Nephron (organoid): ENCODE data around the gene RPL18.
"Not testable (repeated sequence)": the region's sequence is repeated elsewhere in the genome, so short reads cannot be mapped to it uniquely, and the experiment has no call there.

Experiments used
- H3K27ac Mint-ChIP-seq, 3 experiments: 2 replicates each; pipeline ENCODE4 v1.8.0; 2020; ENCODE audit warnings: mixed read lengths in 3 of 3, mild to moderate bottlenecking in 2 of 3, moderate library complexity in 1 of 3
- H3K27me3 Mint-ChIP-seq: 2 replicates; pipeline ENCODE4 v1.8.0; 2021; ENCODE audit warnings: low read depth, mild to moderate bottlenecking, moderate library complexity, mixed read lengths
- H3K36me3 Mint-ChIP-seq: 2 replicates; pipeline ENCODE4 v1.8.0; 2020; ENCODE audit warnings: low read depth, mixed read lengths
- H3K4me1 Mint-ChIP-seq: 2 replicates; pipeline ENCODE4 v1.8.0; 2020; ENCODE audit warnings: mixed read lengths
- H3K4me3 Mint-ChIP-seq, 3 experiments: 2 replicates each; pipeline ENCODE4 v1.8.0; 2020; ENCODE audit warnings: mild to moderate bottlenecking in 3 of 3, mixed read lengths in 3 of 3, moderate library complexity in 2 of 3
- H3K9me3 Mint-ChIP-seq: 2 replicates; pipeline ENCODE4 v1.8.0; 2020; ENCODE audit warnings: mixed read lengths
- TF ChIP-seq, protein P1 (sequence below), 3 experiments: fragments of 200-600 bp; sonication (generic); IDR thresholded peaks; one replicate each; pipeline ENCODE4 v1.5.0; 2021; ENCODE audit warnings: antibody characterized with exemption in 3 of 3; ENCODE audit not compliant: unreplicated experiment in 3 of 3

Gene RPL18

DNA sequence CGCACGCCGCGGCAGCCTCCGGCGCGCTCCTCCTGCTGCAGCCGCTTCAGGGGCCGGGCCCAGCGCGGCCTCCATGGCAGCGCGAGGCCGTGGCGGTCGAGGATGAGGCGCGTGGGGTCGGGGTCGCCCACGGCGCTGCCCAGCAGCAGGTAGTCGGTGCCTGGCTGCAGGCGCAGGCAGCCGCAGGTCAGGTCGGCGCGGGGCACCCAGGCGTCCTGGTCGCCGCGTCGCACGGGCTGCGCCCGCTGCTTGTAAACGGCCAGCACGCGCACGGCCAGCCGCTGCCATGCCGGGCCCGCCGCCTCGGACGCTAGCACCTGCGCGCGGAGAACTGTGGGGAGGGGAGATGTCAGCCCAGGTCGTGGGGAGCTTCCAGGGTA is 42.7 kb upstream of the RPL18 start:
- no peaks in the 10 kb centered on the region for H3K36me3 Mint-ChIP-seq
- H3K27me3 Mint-ChIP-seq = peaks cover 12% of the 10 kb centered on the region
- TF ChIP-seq, protein P1, sequence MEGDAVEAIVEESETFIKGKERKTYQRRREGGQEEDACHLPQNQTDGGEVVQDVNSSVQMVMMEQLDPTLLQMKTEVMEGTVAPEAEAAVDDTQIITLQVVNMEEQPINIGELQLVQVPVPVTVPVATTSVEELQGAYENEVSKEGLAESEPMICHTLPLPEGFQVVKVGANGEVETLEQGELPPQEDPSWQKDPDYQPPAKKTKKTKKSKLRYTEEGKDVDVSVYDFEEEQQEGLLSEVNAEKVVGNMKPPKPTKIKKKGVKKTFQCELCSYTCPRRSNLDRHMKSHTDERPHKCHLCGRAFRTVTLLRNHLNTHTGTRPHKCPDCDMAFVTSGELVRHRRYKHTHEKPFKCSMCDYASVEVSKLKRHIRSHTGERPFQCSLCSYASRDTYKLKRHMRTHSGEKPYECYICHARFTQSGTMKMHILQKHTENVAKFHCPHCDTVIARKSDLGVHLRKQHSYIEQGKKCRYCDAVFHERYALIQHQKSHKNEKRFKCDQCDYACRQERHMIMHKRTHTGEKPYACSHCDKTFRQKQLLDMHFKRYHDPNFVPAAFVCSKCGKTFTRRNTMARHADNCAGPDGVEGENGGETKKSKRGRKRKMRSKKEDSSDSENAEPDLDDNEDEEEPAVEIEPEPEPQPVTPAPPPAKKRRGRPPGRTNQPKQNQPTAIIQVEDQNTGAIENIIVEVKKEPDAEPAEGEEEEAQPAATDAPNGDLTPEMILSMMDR (IDR thresholded peaks at IDR 0.05; ENCODE audit: unreplicated experiment in 3 of 3) = no peak
- H3K4me1 Mint-ChIP-seq = peaks cover 13% of the 10 kb centered on the region
- H3K4me3 Mint-ChIP-seq = no peak overlapping the region
- no peaks in the 10 kb centered on the region for H3K9me3 Mint-ChIP-seq
- H3K27ac Mint-ChIP-seq = no peak overlapping the region

DNA sequence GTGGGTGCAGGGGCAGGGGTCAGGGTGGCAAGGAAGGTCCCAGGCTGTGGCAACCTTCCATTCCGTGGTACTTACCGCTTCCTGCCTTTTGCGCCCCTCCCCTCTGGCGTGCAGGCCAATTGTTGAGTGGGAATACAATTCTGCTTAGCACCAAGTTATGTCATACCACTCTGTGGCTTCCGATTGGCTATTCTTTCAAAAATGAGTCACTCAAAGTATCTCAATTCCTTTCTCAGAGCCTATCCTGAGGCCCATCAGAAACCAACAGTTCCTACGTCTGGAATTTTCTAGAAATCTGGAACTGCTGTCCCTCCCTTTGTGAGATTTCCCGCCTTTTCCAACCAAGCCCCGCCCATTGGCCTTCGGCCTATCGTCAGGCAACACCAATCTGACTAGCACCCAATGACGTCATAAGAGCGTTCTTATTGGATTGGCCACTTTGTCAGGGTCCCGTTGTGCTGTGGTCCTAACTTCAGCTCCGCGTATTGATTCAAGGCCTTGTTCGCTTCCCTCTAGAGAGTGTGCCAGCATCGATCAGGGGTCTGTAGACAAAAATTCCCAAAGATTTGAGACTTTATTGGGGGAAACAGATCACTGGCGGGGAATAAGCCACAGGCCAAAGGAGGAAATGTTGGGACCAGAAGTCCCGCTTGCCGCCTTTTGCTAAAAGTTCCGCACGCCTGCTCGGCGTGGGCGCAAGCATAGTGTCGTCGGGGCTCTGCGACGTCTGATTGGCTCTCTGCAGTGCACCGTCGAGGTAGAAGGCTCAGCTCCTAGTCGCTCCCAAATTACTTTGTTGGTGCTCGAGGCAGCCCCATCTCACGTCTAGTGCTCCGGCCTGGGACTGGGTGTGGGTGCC is 42.1 kb upstream of the RPL18 start:
- H3K9me3 Mint-ChIP-seq = no peaks in the 10 kb centered on the region
- TF ChIP-seq, protein P1 (IDR thresholded peaks at IDR 0.05; ENCODE audit: unreplicated experiment in 3 of 3) = no peak
- peaks cover 15% of the 10 kb centered on the region for H3K4me1 Mint-ChIP-seq
- H3K27me3 Mint-ChIP-seq = peaks cover 12% of the 10 kb centered on the region
- peak overlapping the region; percentile 14 to 68 (median 38) for H3K27ac Mint-ChIP-seq
- no peak overlapping the region for H3K4me3 Mint-ChIP-seq
- no peaks in the 10 kb centered on the region for H3K36me3 Mint-ChIP-seq

DNA sequence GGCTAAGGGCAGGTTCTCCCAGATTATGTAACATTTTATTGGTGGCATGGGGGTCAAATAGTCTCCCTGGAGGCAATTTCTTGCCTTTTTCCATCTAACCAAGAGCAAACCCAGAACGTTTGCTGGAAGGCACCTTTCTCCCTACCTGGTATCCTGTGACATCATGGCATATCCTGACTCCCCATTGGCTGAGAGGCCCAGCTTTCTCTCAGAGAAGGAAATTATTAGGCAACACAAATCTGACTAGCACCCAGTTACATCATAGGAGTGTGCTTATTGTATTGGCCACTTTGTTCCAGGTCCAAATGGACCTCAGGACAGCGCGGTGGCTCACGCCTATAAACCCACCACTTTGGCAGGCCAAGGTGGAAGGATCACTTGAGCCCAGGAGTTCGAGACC is 40.8 kb upstream of the RPL18 start:
- Mint-ChIP-seq H3K27ac (no peak overlapping the region), H3K36me3 (no peaks in the 10 kb centered on the region), H3K9me3 (no peaks in the 10 kb centered on the region), H3K4me3 (no peak overlapping the region), H3K27me3 (peaks cover 12% of the 10 kb centered on the region), H3K4me1 (peaks cover 18% of the 10 kb centered on the region)
- TF ChIP-seq, protein P1 (IDR thresholded peaks at IDR 0.05; ENCODE audit: unreplicated experiment in 3 of 3) = no peak

DNA sequence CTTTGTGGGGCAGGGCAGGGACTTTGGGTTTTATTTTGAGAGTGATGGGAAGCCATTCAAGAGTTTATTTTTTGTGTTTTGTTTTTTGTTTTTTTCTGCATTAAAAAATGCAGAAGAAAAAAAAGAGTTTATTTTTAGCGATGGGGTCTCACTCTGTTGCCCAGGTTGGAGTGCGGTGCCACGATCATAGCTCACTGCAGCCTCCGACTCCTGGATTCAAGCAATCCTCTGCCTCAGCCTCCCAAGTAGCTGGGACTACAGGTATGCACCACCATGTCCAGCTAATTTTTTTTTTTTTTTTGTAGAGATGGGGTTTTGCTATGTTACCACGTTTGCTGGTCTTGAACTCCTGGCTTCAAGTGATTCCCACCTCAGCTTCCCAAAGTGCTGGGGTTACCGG is 39.5 kb upstream of the RPL18 start:
- Mint-ChIP-seq H3K4me3 (no peak overlapping the region), H3K27ac (no peak overlapping the region), H3K36me3 (no peaks in the 10 kb centered on the region), H3K4me1 (peaks cover 25% of the 10 kb centered on the region), H3K27me3 (peaks cover 12% of the 10 kb centered on the region), H3K9me3 (no peaks in the 10 kb centered on the region)
- TF ChIP-seq, protein P1 (IDR thresholded peaks at IDR 0.05; ENCODE audit: unreplicated experiment in 3 of 3) = no peak

DNA sequence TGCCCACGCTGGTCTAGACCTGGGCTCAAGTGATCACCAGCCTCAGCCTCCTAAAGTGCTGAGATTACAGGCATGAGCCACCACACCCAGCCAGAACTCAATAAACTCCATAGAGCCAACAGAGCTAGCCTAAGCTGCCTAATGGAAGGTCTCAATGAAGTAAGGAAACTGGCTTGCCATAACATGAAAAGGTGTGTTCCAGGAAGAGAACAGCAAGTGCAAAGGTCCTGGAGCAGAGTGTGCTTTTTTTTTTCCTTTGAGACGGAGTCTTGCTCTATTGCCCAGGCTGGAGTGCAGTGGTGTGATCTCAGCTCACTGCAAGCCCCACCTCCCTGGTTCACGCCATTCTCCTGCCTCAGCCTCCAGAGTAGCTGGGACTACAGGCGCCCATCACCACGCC is 38.9 kb upstream of the RPL18 start:
- not testable (repeated sequence) for H3K27ac Mint-ChIP-seq, H3K27me3 Mint-ChIP-seq, H3K9me3 Mint-ChIP-seq, H3K4me3 Mint-ChIP-seq, H3K36me3 Mint-ChIP-seq
- peaks cover 25% of the 10 kb centered on the region for H3K4me1 Mint-ChIP-seq

DNA sequence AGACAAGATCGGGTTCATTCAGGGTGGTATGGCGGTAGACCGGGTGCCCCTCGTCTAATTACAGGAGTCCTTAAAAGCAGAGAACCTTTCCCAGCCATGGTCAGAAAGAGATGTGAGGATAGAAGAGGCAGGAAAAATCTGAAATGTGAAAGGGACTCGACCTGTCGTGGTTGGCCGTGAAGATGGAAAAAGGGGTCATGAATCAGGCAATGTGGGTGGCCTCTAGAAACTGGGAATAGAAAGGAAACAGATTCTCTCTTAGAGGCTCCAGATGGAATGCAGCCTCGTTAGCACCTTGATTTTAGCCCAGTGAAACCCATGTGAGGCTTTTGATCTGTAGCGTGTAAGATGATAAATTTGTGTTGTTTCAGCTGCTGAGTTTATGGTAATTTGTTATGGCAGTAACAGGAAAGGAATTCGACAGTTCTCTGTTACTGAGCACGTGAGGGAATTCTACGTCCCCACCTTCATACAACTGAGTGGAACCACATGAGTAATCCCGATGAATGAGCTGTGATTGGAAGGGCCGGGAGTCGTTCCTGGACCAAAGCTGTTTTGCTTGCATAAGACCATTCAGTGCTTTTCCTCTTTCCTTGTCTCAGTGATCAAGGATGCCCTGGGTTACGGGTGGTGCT is 38.0 kb upstream of the RPL18 start:
- no peak overlapping the region for H3K4me3 Mint-ChIP-seq
- TF ChIP-seq, protein P1 (IDR thresholded peaks at IDR 0.05; ENCODE audit: unreplicated experiment in 3 of 3) = no peak
- no peaks in the 10 kb centered on the region for H3K36me3 Mint-ChIP-seq
- peak overlapping the region; percentile 52 to 59 (median 57) for H3K27ac Mint-ChIP-seq
- no peaks in the 10 kb centered on the region for H3K9me3 Mint-ChIP-seq
- H3K27me3 Mint-ChIP-seq = peaks cover 12% of the 10 kb centered on the region
- peaks cover 29% of the 10 kb centered on the region for H3K4me1 Mint-ChIP-seq
